CD4-positive, alpha-beta T cell treated with Interleukin-17A for 1 hour (primary cell): ENCODE measurements around the gene CABP1.

Source experiments
- DNase-seq: peaks from one replicate; pipeline ENCODE4 v3.0.0-alpha.2; 2020

Gene CABP1

GRCh38 chr12:120698665-120699064 lies 58.2 kb downstream of the CABP1 start:
- no peak for DNase-seq

- no peak for DNase-seq
Observed at GRCh38 chr12:120699553-120699952, 59.1 kb downstream of the CABP1 start.

- DNase-seq, result no peak
Observed at GRCh38 chr12:120700886-120701285, 60.5 kb downstream of the CABP1 start.

GRCh38 chr12:120702637-120703036 lies 62.2 kb downstream of the CABP1 start:
- DNase-seq, result no peak

GRCh38 chr12:120703311-120703942 lies 63.0 kb downstream of the CABP1 start:
- no peak for DNase-seq

- DNase-seq, result no peak
Observed at GRCh38 chr12:120705618-120706017, 65.2 kb downstream of the CABP1 start.

GRCh38 chr12:120706029-120706428 lies 65.6 kb downstream of the CABP1 start:
- no peak for DNase-seq

- DNase-seq, result no peak
Observed at GRCh38 chr12:120708651-120709050, 68.2 kb downstream of the CABP1 start.

- peak; percentile 73 for DNase-seq
Observed at GRCh38 chr12:120710031-120710804, 69.8 kb downstream of the CABP1 start, which contains the start of gene UNC119B. UNC119B (plus strand) TSS chr12:120710458; CDS start chr12:120710475, 17 bp downstream.

GRCh38 chr12:120710805-120711296 lies 70.4 kb downstream of the CABP1 start:
- DNase-seq, result peak; percentile 30

GRCh38 chr12:120711411-120711810 lies 71.0 kb downstream of the CABP1 start:
- no peak for DNase-seq

GRCh38 chr12:120712610-120713009 lies 72.2 kb downstream of the CABP1 start:
- no peak for DNase-seq

- DNase-seq, result peak; percentile 88
Observed at GRCh38 chr12:120713861-120714482, 73.5 kb downstream of the CABP1 start.
